ENCODE results near the gene PPP1R9A. TPM values are rescaled to one million over a fixed set of nuclear protein-coding genes. Genes with fewer than 3 reads are reported as not detected.

The PPP1R9A gene
- total RNA-seq, 4 donors from 2014 or later, result 21.0 to 48.4 (median 31.6) TPM

GRCh38 chr7:95001258-95001657, 93.9 kb downstream of the PPP1R9A start:
- Histone ChIP-seq H3K4me1 (peaks cover 0 to 38% (median 3%) of the 10 kb centered on the region in 3 donors), H3K27ac (no peak overlapping the region), H3K27me3 (no peaks in the 10 kb centered on the region), H3K4me3 (no peak overlapping the region), H3K9me3 (no peaks in the 10 kb centered on the region), H3K36me3 (no peaks in the 10 kb centered on the region)
- no peak for ATAC-seq
- TF ChIP-seq POLR2AphosphoS5 (IDR thresholded peaks at IDR 0.05) (no peak), EP300 (IDR thresholded peaks at IDR 0.05) (no peak), CTCF (IDR thresholded peaks at IDR 0.05) (no peak), POLR2A (IDR thresholded peaks at IDR 0.05) (no peak)
- WGBS, 2 donors (ENCODE audit: low coverage in 1 of 2), result 98 to 100% methylated on average over 3 of the region's 3 CpGs

GRCh38 chr7:95001815-95002561, 94.6 kb downstream of the PPP1R9A start:
- Histone ChIP-seq H3K9me3 (no peaks in the 10 kb centered on the region), H3K4me3 (no peak overlapping the region), H3K4me1 (peaks cover 0 to 38% (median 3%) of the 10 kb centered on the region in 3 donors), H3K36me3 (no peaks in the 10 kb centered on the region), H3K27ac (no peak overlapping the region), H3K27me3 (no peaks in the 10 kb centered on the region)
- TF ChIP-seq EP300 (IDR thresholded peaks at IDR 0.05) (no peak), CTCF (IDR thresholded peaks at IDR 0.05) (no peak), POLR2A (IDR thresholded peaks at IDR 0.05) (no peak), POLR2AphosphoS5 (IDR thresholded peaks at IDR 0.05) (no peak)
- WGBS, 2 donors (ENCODE audit: low coverage in 1 of 2), result 81 to 89% methylated on average over 5 of the region's 5 CpGs
- no peak for ATAC-seq

GRCh38 chr7:95002775-95003174, 95.4 kb downstream of the PPP1R9A start:
- WGBS, 2 donors (ENCODE audit: low coverage in 1 of 2), result 92 to 94% methylated on average over 1 of the region's 1 CpG
- no peak for TF ChIP-seq POLR2A (IDR thresholded peaks at IDR 0.05)
- TF ChIP-seq EP300 (IDR thresholded peaks at IDR 0.05), result no peak
- TF ChIP-seq CTCF (IDR thresholded peaks at IDR 0.05), result no peak
- TF ChIP-seq POLR2AphosphoS5 (IDR thresholded peaks at IDR 0.05), result no peak
- H3K4me3 ChIP-seq, result no peak overlapping the region

GRCh38 chr7:95004618-95005247, 97.3 kb downstream of the PPP1R9A start:
- TF ChIP-seq EP300 (IDR thresholded peaks at IDR 0.05) (no peak), POLR2A (IDR thresholded peaks at IDR 0.05) (no peak), POLR2AphosphoS5 (IDR thresholded peaks at IDR 0.05) (no peak), CTCF (IDR thresholded peaks at IDR 0.05) (no peak)
- Histone ChIP-seq H3K27me3 (no peaks in the 10 kb centered on the region), H3K27ac (no peak overlapping the region), H3K4me3 (no peak overlapping the region), H3K4me1 (peaks cover 0 to 13% (median 0%) of the 10 kb centered on the region in 3 donors), H3K36me3 (no peaks in the 10 kb centered on the region), H3K9me3 (no peaks in the 10 kb centered on the region)
- peak; percentile 22 for ATAC-seq
- 38 to 61% methylated on average over 5 to 6 of the region's 6 CpGs for WGBS, 2 donors (ENCODE audit: low coverage in 1 of 2)

More at GRCh38 chr7:95002775-95003174, 95.4 kb downstream of the PPP1R9A start:
- no peaks in the 10 kb centered on the region for H3K27me3 ChIP-seq
- H3K36me3 ChIP-seq, result no peaks in the 10 kb centered on the region
- peaks cover 0 to 32% (median under 1%) of the 10 kb centered on the region in 3 donors for H3K4me1 ChIP-seq
- H3K9me3 ChIP-seq, result no peaks in the 10 kb centered on the region
- no peak for ATAC-seq
- H3K27ac ChIP-seq, result no peak overlapping the region

Measured in gastroesophageal sphincter (tissue), 4 donors.